Measurements from ENCODE around the gene NDUFA7.
"Not testable (repeated sequence)": the region's sequence is repeated elsewhere in the genome, so short reads cannot be mapped to it uniquely, and the experiment has no call there.

NDUFA7 gene

DNA sequence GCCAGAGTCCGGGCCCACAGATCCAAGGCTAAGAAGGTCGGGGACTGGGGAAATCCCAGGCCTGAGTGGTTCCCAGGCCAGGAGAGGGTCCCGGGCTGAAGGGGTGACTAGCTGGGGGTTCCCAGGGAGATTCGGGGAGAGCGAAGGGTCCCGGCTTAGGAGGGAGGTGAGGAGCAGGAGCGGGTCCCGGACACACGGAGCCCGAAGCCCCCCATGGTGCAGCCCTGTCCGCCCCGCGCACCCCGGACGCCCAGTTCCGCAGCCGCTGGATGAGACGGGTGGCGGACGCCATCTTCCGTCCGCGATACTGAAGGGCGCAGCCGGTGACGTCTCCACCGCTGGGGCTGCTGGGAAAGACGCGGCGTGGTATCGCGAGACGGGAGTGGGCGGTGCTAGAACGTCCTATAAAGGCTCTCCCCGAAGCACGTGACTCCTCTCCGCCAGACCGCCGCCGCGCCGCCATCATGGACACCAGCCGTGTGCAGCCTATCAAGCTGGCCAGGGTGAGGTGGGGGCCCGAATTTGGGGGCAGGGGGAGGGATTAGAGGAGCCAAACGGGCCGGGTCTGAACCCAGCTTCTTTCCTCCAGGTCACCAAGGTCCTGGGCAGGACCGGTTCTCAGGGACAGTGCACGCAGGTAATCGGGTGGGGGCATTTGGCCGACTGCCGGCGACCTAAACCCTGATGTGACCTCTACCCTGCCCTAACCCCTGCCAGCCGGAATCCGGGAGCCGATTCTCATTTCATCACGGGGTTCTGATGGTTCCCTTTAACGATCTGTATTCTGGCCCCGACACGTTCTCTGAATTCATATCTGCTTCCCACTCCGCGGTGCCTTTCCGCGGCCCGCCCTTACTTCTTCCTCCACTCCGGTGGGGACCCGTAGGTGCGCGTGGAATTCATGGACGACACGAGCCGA, at the start of gene NDUFA7, which contains the start of gene RPS28:
TSS of gene NDUFA7 (minus strand) at position 309 of the 919 bp plus-strand sequence. CDS start at position 292, 17 bp downstream.
TSS of gene RPS28 (plus strand) at position 430 of the 919 bp plus-strand sequence. CDS start at position 465, 35 bp downstream.
- peak; percentile 98 for DNase-seq (ENCODE audit: low read depth, low spot score)

DNA sequence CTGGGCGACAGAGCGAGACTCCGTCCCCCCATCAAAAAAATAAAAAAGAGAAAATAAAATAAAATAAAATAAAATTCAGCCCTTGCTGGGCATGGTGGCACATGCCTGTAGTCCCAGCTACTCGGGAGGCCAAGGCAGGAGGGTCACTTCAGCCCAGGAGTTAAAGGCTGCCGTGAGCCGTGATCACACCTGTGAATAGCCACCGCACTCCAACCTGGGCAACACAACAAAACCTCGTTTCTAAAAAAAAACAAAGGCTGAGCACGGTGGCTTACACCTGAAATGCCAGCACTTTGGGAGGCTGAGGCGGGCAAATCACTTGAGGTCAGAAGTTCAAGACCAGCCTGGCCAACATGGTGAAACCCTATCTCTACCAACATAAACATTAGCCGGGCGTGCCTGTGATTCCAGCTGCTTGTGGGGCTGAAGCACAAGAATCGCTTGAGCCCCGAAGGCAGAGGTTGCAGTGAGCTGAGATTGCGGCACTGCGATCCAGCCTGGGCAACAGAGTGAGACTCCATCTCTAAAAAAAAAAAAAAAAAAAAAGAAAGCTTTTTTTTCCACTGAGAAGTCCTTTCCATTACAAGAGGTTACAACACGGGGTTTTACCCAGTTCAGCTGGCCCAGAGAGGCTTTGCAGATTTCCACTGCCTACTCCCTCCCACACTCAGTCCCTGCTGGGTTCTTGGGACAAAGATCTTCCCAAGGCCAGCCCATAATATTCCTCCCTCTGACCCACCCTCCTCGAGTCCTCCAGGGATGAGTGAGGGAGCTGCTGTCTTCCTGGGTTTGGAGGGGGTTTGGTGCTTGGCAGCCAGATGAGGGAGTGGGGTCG, 49.2 kb upstream of the NDUFA7 start:
- DNase-seq (ENCODE audit: low read depth, low spot score), result no peak

DNA sequence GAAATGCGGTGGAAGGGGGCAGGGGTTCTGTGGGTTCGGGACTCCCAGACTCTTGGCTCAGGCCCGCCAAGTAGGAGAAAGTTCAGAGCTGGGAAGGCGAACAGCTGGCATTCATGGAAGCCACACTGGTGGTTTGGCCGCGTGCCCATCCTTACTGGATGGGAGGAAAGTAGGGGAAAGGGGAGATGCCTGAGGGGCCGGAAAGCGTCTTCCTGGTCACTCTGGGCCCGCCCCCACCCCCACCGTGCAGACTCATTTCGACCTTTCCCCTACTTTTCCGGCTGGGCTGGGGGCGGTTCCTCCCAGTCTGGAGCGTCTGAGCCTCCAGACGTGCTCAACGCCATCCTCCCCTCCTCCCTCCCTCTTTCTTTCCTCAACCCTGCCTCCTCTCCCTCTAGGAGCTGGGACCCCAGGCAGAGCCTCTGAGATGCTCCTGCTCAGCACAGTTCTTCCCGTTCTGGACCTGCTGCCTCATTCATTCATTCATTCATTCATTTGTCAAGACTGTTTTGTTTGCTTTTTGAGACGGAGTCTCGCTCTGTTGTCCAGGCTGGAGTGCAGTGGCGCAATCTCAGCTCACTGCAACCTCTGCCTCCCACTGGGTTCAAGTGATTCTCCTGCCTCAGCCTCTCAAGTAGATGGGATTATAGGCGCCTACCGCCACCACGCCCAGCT, 46.3 kb upstream of the NDUFA7 start:
- peak; percentile 98 for DNase-seq (ENCODE audit: low read depth, low spot score)

DNA sequence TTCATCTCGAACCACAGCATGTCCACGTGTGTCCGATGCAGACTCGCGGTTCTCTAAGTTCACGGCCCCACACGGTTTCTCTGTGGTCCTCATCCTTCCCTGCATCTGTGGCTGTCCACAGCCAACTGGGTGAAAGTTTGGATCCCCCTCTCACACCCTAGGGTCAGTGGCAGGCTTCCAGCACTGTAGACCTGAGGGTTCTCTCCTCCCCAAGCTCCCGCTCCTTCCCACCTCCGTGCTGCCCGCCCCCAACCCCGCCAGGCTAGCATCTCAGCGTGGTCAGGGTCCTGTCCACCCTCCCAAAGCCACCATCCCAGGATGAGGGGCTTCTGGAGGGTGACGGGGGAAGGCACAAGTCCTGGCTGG, 45.8 kb upstream of the NDUFA7 start:
- DNase-seq (ENCODE audit: low read depth, low spot score), result no peak

DNA sequence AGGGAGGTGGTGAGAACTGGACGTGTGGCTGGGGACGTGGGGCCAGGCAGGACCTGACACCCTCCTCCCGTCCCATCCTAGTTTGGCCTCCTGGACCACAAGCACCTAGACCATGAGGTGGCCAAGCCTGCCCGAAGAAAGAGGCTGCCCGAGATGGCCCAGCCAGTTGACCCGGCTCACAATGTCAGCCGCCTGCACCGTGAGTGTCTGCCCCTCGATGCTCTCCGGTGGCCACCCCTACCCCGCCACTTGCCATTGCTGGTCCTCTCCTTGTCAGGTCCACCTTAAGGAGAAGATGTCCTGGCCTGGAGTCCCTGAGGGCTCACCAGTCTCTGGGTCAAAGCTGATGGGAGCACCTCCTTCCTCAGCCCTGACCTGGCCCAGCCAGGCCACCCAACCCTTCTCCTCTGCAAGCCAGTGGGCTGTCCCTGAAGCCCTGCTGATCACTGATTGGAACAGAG, 45.0 kb upstream of the NDUFA7 start:
- DNase-seq (ENCODE audit: low read depth, low spot score), result no peak

DNA sequence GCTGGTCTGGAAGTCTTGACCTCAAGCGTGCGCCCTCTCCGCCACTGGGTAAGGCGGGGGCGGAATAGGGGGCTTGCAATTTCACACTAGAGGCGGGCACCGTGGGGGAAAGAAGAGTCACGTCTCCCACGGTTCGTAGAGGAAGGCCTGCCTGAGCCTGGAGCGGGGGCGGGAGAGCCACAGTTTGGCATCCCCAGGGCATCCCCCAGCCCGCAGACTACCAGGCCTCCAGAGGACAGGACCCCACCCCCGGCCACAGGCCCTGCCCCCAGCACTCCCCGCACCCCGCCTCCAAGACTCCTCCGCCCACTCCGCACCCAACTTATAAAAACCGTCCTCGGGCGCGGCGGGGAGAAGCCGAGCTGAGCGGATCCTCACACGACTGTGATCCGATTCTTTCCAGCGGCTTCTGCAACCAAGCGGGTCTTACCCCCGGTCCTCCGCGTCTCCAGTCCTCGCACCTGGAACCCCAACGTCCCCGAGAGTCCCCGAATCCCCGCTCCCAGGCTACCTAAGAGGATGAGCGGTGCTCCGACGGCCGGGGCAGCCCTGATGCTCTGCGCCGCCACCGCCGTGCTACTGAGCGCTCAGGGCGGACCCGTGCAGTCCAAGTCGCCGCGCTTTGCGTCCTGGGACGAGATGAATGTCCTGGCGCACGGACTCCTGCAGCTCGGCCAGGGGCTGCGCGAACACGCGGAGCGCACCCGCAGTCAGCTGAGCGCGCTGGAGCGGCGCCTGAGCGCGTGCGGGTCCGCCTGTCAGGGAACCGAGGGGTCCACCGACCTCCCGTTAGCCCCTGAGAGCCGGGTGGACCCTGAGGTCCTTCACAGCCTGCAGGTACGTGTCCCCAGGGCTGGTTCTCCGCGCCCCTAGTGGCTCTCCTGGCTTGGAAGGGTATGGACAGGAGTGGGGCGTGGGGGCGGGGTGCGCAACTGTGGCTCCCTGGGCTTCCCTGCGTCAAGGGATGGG, 42.9 kb upstream of the NDUFA7 start, which contains the start of gene ANGPTL4:
TSS of gene ANGPTL4 (plus strand) at position 353 of the 969 bp plus-strand sequence. CDS start at position 520, 167 bp downstream.
- peak; percentile 72 for DNase-seq (ENCODE audit: low read depth, low spot score)

DNA sequence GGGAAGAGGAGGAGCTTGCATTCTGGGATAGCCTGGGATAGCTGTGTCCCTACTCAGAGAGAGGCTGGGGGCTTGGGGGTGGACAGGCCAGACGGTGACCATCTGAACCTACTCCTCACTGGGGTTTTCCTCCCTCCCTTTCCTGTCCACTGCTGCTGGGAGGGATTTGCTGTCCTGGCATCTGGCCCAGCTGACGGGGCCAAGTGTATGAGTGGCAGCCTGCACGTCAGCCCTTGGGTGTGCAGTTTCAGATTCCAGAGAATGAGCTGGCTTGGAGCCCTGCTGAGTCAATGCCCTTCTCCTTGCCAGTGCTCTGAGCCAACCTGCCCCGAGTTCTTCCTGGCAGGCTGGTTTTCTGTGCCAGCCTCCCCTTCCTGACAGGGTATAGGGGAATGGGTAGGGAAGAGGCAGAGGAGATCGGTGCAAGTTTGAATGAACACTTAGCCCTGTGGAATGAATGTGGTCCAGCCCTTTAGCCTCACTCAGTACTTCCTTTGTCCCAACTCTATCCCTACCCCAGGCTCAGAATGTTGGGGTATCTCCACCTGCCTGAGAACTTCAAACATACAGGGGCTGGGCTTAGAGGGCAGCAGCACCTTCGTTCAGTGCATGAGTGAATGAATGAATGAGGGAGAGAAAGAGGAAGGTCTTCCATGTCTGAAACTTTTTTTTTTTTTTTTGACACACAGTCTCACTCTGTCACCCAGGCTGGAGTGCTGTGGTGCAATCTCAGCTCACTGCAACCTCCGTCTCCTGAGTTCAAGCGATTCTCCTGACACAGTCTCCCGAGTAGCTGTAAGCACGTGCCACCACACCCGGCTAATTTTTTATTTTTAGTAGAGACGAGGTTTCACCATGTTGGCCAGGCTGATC, 41.0 kb upstream of the NDUFA7 start:
- no peak for DNase-seq (ENCODE audit: low read depth, low spot score)

DNA sequence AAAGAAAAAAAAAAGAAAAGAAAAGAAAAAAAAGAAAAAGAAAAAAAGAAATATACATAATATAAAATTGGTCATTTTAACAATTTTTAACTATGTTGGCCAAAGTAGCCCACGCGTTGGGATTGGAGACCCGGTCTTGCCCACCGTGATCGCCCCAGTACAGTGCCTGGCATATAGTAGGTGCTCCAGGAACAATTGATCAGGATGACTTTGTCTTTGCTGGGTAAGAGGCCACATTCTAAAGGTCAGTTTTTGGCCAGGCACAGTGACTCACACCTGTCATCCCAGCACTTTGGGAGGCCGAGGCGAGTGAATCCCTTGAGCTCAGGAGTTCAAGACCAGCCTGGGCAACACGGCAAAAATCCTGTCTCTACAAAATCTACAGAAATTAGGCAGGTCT, 39.0 kb upstream of the NDUFA7 start:
- DNase-seq (ENCODE audit: low read depth, low spot score), result no peak

DNA sequence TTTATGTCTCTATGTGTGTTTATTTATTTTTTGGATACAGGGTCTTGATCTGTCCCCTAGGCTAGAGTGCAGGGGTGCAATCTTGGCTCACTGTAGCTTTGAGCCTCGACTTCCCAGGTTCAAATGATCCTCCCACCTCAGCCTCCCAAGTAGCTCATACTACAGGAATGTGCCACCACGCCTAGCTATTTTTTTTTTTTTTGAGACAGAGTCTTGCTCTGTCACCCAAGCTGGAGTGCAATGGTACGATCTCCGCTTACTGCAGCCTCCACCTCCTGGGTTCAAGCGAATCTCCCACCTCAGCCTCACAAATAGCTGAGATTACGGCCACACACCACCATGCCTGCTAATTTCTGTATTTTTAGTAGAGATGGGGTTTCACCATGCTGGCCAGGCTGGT, 37.8 kb upstream of the NDUFA7 start:
- DNase-seq (ENCODE audit: low read depth, low spot score), result no peak

DNA sequence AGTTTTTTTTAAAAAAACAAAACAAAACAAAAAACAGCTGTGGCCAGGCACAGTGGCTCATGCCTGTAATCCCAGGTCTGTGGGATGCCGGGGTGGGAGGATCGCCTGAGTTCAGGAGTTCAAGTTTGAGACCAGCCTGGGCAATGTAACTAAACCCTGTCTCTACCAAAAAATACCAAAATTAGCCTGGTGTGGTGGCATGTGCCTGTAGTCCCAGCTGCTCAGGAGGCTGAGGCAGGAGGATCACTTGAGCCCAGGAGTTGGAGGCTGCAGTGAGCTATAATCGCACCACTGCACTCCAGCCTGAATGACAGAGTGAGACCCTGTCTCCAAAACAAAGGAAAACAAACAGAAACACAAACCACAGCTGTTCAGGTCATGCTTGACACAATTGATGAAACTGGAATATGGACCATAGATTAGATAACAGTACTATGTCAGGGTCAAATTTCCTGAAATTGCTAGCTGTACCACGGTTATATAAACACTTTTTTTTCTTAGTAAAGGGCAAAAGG, 35.9 kb upstream of the NDUFA7 start:
- DNase-seq (ENCODE audit: low read depth, low spot score), result no peak

DNA sequence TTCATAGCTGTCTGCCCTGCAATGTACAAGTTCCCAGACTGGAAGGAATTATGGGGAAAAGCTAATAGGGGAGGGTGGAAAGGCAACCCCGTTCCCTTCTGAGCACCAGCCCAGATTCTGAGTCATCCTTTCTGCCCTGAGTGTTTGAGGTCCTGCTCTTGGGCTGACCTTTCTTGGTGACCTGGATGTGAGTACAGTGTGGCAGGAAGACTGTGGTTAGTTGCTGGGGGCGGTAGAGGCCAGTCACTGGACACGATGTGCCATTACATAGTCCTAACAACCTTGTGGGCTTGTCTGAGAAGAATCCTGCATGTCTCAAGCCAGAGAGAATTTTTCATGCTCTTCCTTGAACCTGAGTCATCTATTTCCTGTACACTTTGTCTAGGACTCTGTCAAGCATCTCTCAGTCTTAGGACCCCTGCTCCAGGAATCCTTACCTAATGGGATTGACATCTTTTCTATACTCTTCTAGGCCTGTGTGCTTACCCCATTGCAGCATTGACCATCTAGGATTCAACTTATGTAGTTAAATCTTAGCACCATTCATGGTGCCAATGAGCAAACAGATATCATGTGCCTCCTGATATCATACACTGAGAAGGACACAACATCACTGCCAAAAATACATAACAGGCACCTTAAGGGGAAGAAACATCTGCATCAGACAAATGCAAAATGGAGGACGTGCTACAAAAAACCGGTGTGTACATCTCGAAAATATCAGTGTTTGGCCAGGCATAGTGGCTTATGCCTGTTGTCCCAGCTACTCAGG, 34.6 kb upstream of the NDUFA7 start:
- DNase-seq (ENCODE audit: low read depth, low spot score), result no peak

DNA sequence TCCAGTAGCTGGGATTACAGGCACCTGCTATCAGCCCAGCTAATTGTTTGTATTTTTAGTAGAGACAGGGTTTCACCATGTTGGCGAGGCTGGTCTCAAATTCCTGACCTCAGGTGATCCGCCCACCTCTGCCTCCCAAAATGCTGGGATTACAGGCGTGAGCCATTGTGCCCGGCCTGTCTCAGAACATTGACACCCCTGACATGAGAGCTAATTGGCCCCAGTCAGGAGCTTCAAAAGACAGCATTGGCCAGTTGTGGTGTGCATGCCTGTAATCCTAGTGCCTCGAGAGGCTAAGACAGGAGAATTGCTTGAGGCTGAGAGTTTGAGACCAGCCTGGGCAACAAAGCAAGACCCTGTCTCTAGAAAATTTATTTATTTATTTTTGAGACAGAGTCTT, 31.7 kb upstream of the NDUFA7 start:
- DNase-seq (ENCODE audit: low read depth, low spot score), result peak; percentile 57

DNA sequence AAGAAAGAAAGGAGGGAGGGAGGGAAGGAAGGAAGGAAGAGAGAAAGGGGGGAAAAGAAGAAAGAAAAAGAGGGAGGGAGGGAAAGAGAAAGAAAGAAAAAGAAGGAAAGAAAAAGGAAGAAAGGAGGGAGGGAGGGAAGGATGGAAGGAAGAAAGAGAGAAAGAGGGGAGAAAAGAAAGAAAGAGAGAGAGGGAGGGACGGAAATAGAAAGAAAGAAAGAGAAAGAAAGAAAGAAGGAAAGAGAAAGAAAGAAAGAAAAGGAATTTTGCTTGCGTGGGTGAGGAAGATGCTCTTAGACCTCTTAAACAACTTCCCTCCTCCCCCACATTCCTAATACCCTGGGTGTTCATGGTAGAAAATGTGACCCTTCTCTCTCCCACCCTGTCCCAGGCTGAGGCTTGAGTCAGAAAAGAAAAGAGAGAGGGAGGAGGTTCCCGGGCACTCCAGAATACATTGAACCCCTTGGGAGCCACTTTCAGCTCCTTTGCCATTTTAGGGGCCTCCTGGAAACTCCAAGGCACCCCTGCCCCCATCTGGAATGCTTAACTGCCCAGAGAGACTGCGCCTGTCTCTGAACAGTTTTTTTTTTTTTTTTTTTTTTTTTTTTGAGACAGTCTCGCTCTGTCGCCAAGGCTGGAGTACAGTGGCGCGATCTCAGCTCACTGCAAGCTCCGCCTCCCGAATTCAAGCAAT, 31.1 kb upstream of the NDUFA7 start:
- DNase-seq (ENCODE audit: low read depth, low spot score), result no peak

DNA sequence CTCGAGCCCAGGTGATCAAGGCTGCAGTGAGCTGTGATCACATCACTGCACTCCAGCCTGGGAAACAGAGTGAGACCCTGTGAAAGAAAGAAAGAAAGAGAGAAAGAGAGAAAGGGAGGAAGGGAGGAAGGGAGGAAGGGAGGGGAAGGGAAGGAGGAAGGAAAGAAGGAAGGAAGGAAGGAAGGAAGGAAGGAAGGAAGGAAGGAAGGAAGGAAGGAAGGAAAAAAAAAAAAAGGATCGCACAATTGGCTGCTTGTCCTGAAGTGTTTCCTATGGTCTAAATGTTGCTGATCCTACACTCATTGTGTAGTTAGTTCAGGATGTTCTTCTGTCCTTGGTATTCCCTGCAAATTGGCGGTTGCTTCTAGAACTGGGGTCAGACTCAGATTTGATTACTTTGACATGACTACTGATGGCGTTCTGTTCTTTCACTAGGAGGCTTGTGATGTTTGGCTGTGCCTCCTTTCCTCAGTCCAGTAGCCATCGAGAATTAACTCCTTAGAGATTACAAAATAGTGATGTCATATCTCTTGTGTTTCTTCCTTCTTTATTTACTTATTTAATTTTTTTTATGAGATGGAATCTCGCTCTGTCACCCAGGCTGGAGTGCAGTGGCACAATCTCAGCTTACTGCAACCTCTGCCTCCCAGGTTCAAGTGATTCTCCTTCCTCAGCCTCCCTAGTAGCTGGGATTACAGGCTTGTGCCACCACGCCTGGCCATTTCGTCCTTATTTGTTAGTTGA, 28.6 kb upstream of the NDUFA7 start:
- DNase-seq (ENCODE audit: low read depth, low spot score), result not testable (repeated sequence)

DNA sequence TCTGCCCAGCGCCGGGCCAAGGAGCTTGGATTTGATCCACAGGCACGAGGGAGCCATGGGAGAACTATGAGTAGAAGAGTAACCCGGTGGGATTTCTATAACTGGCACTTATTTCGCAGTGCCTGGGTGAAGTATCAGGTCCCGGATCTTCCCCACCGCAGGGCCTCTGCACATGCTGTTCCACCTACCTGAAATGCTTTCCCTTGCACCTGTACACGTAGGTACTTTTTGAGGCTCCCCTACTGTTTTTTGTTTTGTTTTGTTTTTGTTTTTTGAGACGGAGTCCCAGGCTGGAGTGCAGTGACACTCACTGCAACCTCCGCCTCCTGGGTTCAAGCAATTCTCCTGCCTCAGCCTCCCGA, 22.3 kb upstream of the NDUFA7 start:
- no peak for DNase-seq (ENCODE audit: low read depth, low spot score)

DNA sequence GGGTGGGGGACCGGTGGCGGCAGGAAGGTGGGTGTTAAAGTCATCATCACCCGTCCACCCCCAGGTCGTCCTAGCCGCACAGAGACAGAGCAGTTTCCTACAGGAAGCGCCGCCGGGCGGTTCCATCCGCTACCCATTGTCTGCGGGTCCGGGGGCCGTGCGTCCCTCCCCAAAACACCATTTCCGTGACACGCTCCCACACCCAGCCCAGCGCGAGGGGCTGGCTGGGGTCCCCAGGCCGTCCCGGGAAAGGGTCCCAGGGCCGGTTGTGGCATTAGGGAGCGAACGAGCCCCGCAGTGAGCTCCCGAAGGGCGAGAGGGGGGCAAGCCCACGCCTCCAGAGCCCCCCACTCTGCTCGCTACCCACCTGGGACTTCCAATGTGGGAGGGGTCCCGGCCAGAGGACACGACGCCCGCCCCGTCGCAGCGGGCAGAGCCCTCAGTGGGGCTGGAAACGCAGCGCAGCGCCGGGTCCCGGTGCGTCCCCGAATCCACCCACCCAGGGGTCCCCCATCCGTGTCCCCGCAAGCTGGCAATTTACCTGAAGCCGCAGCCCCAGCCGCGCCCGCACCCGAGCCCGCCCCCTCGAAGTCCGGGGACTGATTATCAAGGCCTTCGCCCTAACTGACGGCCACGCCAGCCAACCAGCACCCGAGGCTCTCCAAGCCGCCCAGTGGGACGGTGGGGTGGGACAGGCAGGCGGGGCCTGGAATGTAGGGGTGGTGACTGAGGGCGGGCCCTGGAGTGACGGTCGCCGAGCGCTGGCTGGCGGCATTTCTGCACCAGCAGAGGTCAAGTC, 21.7 kb upstream of the NDUFA7 start, which contains the start of gene KANK3:
TSS of gene KANK3 (minus strand) at position 579 of the 799 bp plus-strand sequence. CDS start 5,434 bp downstream, outside the sequence.
- peak; percentile 96 for DNase-seq (ENCODE audit: low read depth, low spot score)
